HCT116 (cell line): Measurements from ENCODE around the gene DERL2.

Experiments
- CEBPB ChIP-seq: IDR thresholded peaks from 2 replicates; pipeline ENCODE4 v1.6.1; 2012; ENCODE audit warnings: low read depth
- EZH2 ChIP-seq: fragments of 200-600 bp; sonication (generic); IDR thresholded peaks from 2 replicates; pipeline ENCODE4 v1.6.1; 2017; ENCODE audit warnings: antibody characterized with exemption, mixed run types
- EZH2phosphoT487 ChIP-seq: fragments of 200-600 bp; IDR thresholded peaks from 2 replicates; pipeline ENCODE4 v1.6.1; 2018; ENCODE audit warnings: antibody characterized with exemption, borderline replicate concordance
- POLR2A ChIP-seq: IDR thresholded peaks from 2 replicates; pipeline ENCODE4 v1.7.0; 2011; ENCODE audit warnings: borderline replicate concordance; ENCODE audit not compliant: insufficient read depth, insufficient read length; ENCODE audit errors: extremely low read depth
- POLR2AphosphoS5 ChIP-seq: IDR thresholded peaks from 2 replicates; pipeline ENCODE4 v1.6.1; 2011; ENCODE audit warnings: mild to moderate bottlenecking, low read depth, low read length, moderate library complexity
- ZNF274 ChIP-seq: fragments of 200-500 bp; sonication (Bioruptor generic); IDR thresholded peaks from 2 replicates; pipeline ENCODE4 v1.6.1; 2014; ENCODE audit warnings: mild to moderate bottlenecking, low read depth, low read length, inconsistent platforms
- TF ChIP-seq, protein P1 (sequence below), 3 experiments: fragments of 200-600 bp in 1 of 3; sonication (generic) in 1 of 3; IDR thresholded peaks in 2 of 3; conservative IDR thresholded peaks in 1 of 3; 2 replicates each; pipeline ENCODE4 v1.5.1; 2012 to 2017; ENCODE audit warnings: low read depth in 2 of 3, low read length in 2 of 3, antibody characterized with exemption in 1 of 3, borderline replicate concordance in 1 of 3, control low read depth in 1 of 3, mild to moderate bottlenecking in 1 of 3, mixed read lengths in 1 of 3, mixed run types in 1 of 3, moderate library complexity in 1 of 3; ENCODE audit not compliant: insufficient read depth in 1 of 3
- TF ChIP-seq, protein P2 (sequence below): IDR thresholded peaks from 2 replicates; pipeline ENCODE4 v1.6.1; 2012
- TF ChIP-seq, protein P3 (sequence below): IDR thresholded peaks from 2 replicates; pipeline ENCODE4 v1.6.1; 2012; ENCODE audit warnings: low read depth
- TF ChIP-seq, protein P4 (sequence below): IDR thresholded peaks from 2 replicates; pipeline ENCODE4 v1.6.1; 2011; ENCODE audit warnings: mild to moderate bottlenecking, low read length, moderate library complexity; ENCODE audit not compliant: insufficient replicate concordance; ENCODE audit errors: extremely low read depth

DNA sequence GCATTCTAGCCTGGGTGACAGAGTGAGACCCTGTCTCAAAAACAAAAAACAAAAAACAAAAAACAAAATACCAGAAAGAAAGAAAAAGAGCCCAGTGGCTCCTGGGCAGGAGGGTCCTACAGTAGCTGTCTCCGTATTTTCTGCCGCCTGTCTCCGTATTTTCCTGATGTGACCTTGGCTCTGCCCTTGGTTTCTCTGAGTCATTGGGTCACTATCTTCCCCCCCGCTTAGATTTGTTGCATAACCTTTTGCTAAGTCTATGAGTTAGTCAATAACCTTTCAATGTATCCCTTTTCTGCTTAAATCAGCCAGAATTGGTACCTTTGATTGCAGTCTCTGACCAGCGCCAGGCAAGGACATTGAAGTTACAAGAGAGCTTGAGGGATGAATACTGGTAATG is 37.3 kb upstream of the DERL2 start:
- TF ChIP-seq POLR2AphosphoS5 (no peak), POLR2A (no peak), EZH2 (no peak), CEBPB (no peak), EZH2phosphoT487 (no peak), ZNF274 (no peak)
- TF ChIP-seq, protein P1, sequence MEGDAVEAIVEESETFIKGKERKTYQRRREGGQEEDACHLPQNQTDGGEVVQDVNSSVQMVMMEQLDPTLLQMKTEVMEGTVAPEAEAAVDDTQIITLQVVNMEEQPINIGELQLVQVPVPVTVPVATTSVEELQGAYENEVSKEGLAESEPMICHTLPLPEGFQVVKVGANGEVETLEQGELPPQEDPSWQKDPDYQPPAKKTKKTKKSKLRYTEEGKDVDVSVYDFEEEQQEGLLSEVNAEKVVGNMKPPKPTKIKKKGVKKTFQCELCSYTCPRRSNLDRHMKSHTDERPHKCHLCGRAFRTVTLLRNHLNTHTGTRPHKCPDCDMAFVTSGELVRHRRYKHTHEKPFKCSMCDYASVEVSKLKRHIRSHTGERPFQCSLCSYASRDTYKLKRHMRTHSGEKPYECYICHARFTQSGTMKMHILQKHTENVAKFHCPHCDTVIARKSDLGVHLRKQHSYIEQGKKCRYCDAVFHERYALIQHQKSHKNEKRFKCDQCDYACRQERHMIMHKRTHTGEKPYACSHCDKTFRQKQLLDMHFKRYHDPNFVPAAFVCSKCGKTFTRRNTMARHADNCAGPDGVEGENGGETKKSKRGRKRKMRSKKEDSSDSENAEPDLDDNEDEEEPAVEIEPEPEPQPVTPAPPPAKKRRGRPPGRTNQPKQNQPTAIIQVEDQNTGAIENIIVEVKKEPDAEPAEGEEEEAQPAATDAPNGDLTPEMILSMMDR (IDR thresholded peaks at IDR 0.05 in 2 of 3, conservative IDR thresholded peaks at IDR 0.05 in 1 of 3; ENCODE audit: borderline replicate concordance in 1 of 3, insufficient read depth in 1 of 3, low read depth in 2 of 3, low read length in 2 of 3) = no peak
- TF ChIP-seq, protein P2, sequence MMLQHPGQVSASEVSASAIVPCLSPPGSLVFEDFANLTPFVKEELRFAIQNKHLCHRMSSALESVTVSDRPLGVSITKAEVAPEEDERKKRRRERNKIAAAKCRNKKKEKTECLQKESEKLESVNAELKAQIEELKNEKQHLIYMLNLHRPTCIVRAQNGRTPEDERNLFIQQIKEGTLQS = no peak
- TF ChIP-seq, protein P3, sequence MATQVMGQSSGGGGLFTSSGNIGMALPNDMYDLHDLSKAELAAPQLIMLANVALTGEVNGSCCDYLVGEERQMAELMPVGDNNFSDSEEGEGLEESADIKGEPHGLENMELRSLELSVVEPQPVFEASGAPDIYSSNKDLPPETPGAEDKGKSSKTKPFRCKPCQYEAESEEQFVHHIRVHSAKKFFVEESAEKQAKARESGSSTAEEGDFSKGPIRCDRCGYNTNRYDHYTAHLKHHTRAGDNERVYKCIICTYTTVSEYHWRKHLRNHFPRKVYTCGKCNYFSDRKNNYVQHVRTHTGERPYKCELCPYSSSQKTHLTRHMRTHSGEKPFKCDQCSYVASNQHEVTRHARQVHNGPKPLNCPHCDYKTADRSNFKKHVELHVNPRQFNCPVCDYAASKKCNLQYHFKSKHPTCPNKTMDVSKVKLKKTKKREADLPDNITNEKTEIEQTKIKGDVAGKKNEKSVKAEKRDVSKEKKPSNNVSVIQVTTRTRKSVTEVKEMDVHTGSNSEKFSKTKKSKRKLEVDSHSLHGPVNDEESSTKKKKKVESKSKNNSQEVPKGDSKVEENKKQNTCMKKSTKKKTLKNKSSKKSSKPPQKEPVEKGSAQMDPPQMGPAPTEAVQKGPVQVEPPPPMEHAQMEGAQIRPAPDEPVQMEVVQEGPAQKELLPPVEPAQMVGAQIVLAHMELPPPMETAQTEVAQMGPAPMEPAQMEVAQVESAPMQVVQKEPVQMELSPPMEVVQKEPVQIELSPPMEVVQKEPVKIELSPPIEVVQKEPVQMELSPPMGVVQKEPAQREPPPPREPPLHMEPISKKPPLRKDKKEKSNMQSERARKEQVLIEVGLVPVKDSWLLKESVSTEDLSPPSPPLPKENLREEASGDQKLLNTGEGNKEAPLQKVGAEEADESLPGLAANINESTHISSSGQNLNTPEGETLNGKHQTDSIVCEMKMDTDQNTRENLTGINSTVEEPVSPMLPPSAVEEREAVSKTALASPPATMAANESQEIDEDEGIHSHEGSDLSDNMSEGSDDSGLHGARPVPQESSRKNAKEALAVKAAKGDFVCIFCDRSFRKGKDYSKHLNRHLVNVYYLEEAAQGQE = no peak
- TF ChIP-seq, protein P4, sequence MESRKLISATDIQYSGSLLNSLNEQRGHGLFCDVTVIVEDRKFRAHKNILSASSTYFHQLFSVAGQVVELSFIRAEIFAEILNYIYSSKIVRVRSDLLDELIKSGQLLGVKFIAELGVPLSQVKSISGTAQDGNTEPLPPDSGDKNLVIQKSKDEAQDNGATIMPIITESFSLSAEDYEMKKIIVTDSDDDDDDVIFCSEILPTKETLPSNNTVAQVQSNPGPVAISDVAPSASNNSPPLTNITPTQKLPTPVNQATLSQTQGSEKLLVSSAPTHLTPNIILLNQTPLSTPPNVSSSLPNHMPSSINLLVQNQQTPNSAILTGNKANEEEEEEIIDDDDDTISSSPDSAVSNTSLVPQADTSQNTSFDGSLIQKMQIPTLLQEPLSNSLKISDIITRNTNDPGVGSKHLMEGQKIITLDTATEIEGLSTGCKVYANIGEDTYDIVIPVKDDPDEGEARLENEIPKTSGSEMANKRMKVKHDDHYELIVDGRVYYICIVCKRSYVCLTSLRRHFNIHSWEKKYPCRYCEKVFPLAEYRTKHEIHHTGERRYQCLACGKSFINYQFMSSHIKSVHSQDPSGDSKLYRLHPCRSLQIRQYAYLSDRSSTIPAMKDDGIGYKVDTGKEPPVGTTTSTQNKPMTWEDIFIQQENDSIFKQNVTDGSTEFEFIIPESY = no peak
